ENCODE results near the gene OSM. TPM values are rescaled to one million over a fixed set of nuclear protein-coding genes. Genes with fewer than 3 reads are reported as not detected.

Gene OSM
- total RNA-seq, 1 donor from 2014 or later, result 0.52 TPM

DNA sequence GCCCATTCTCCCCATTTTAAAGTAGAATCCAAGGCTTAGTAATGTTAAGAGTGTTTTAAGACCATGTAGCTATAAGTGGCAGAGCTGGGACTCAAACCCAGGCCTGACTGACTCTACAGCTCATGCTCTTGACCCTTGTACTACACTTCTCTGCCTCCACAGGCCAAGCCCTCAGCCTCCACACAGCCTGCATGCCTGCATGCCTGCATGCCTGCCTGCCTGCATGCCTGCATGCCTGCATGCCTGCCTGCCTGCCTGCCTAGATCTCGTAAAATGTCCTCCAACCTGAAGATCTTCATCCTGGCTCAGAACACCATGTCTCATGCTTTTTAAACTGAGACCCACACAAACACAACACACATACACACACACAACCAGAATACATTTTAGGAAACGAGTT is 41.4 kb upstream of the OSM start:
- no peak overlapping the region for H3K9ac ChIP-seq (ENCODE audit: low read depth in 1 of 3, low read length in 3 of 3)
- H3K36me3 ChIP-seq (ENCODE audit: control insufficient read depth in 3 of 3, insufficient read depth in 3 of 3, low read length in 3 of 3), result peaks cover 0 to 4% (median 3%) of the 10 kb centered on the region in 3 donors
- peaks cover 73 to 75% (median 74%) of the 10 kb centered on the region in 3 donors for H3K4me1 ChIP-seq (ENCODE audit: control insufficient read depth in 3 of 3, insufficient read depth in 3 of 3, low read length in 3 of 3)
- H3K9me3 ChIP-seq (ENCODE audit: control insufficient read depth in 3 of 3, low read length in 3 of 3), result no peaks in the 10 kb centered on the region
- no peaks in the 10 kb centered on the region for H3K27me3 ChIP-seq (ENCODE audit: control insufficient read depth in 3 of 3, insufficient read depth in 3 of 3, low read length in 3 of 3)
- no peak overlapping the region for H3K27ac ChIP-seq (ENCODE audit: low read depth, low read length)
- H3K4me3 ChIP-seq (ENCODE audit: low read length in 3 of 3), result no peak overlapping the region

- no peaks in the 10 kb centered on the region for H3K27me3 ChIP-seq (ENCODE audit: control insufficient read depth in 3 of 3, insufficient read depth in 3 of 3, low read length in 3 of 3)
- H3K4me1 ChIP-seq (ENCODE audit: control insufficient read depth in 3 of 3, insufficient read depth in 3 of 3, low read length in 3 of 3), result peaks cover 74 to 79% (median 78%) of the 10 kb centered on the region in 3 donors
- no peak overlapping the region for H3K9ac ChIP-seq (ENCODE audit: low read depth in 1 of 3, low read length in 3 of 3)
- H3K27ac ChIP-seq (ENCODE audit: low read depth, low read length), result peak overlapping the region; percentile 6
- no peak overlapping the region for H3K4me3 ChIP-seq (ENCODE audit: low read length in 3 of 3)
- H3K9me3 ChIP-seq (ENCODE audit: control insufficient read depth in 3 of 3, low read length in 3 of 3), result no peaks in the 10 kb centered on the region
- H3K36me3 ChIP-seq (ENCODE audit: control insufficient read depth in 3 of 3, insufficient read depth in 3 of 3, low read length in 3 of 3), result peaks cover 0 to 4% (median 3%) of the 10 kb centered on the region in 3 donors
Measured at GRCh38 chr22:30307041-30307574, 40.5 kb upstream of the OSM start.

DNA sequence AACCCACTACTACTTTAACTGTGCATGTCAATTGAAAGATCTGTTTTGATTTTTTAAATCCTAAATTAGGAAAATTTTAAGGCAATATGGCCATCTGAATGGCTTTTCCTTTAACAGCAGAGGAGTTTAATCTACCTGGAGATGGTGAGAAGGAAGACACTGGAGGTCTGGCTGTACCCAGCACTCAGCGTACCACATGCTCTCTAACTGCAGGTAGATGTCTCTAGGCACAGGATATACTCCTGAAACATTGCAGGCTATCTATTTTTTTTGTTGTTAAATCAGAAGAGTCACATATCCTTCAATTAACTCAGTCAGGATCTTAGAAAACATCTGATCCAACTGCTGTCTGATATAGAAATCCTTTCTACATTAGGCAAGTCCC is 40.0 kb upstream of the OSM start:
- Histone ChIP-seq H3K27me3 (ENCODE audit: control insufficient read depth in 3 of 3, insufficient read depth in 3 of 3, low read length in 3 of 3) (no peaks in the 10 kb centered on the region), H3K9me3 (ENCODE audit: control insufficient read depth in 3 of 3, low read length in 3 of 3) (no peaks in the 10 kb centered on the region), H3K4me3 (ENCODE audit: low read length in 3 of 3) (no peak overlapping the region), H3K36me3 (ENCODE audit: control insufficient read depth in 3 of 3, insufficient read depth in 3 of 3, low read length in 3 of 3) (peaks cover 2 to 4% (median 3%) of the 10 kb centered on the region in 3 donors), H3K27ac (ENCODE audit: low read depth, low read length) (peak overlapping the region; percentile 6), H3K4me1 (ENCODE audit: control insufficient read depth in 3 of 3, insufficient read depth in 3 of 3, low read length in 3 of 3) (peaks cover 74 to 79% (median 78%) of the 10 kb centered on the region in 3 donors), H3K9ac (ENCODE audit: low read depth in 1 of 3, low read length in 3 of 3) (no peak overlapping the region)

- Histone ChIP-seq H3K9me3 (ENCODE audit: control insufficient read depth in 3 of 3, low read length in 3 of 3) (no peaks in the 10 kb centered on the region), H3K36me3 (ENCODE audit: control insufficient read depth in 3 of 3, insufficient read depth in 3 of 3, low read length in 3 of 3) (peaks cover 3 to 4% (median 4%) of the 10 kb centered on the region in 3 donors), H3K27me3 (ENCODE audit: control insufficient read depth in 3 of 3, insufficient read depth in 3 of 3, low read length in 3 of 3) (no peaks in the 10 kb centered on the region), H3K9ac (ENCODE audit: low read depth in 1 of 3, low read length in 3 of 3) (peak overlapping the region in 1 of 3 donors; percentile 10), H3K4me3 (ENCODE audit: low read length in 3 of 3) (peak overlapping the region in 1 of 3 donors; percentile 31), H3K27ac (ENCODE audit: low read depth, low read length) (peak overlapping the region; percentile 73), H3K4me1 (ENCODE audit: control insufficient read depth in 3 of 3, insufficient read depth in 3 of 3, low read length in 3 of 3) (peaks cover 74 to 79% (median 78%) of the 10 kb centered on the region in 3 donors)
Measured at GRCh38 chr22:30305906-30306626, 39.4 kb upstream of the OSM start.

- Histone ChIP-seq H3K9ac (ENCODE audit: low read depth in 1 of 3, low read length in 3 of 3) (peak overlapping the region in 2 of 3 donors; percentile 10 to 27), H3K27me3 (ENCODE audit: control insufficient read depth in 3 of 3, insufficient read depth in 3 of 3, low read length in 3 of 3) (no peaks in the 10 kb centered on the region), H3K4me3 (ENCODE audit: low read length in 3 of 3) (peak overlapping the region in 1 of 3 donors; percentile 32), H3K27ac (ENCODE audit: low read depth, low read length) (peak overlapping the region; percentile 73), H3K9me3 (ENCODE audit: control insufficient read depth in 3 of 3, low read length in 3 of 3) (no peaks in the 10 kb centered on the region), H3K36me3 (ENCODE audit: control insufficient read depth in 3 of 3, insufficient read depth in 3 of 3, low read length in 3 of 3) (peaks cover 3 to 5% (median 4%) of the 10 kb centered on the region in 3 donors), H3K4me1 (ENCODE audit: control insufficient read depth in 3 of 3, insufficient read depth in 3 of 3, low read length in 3 of 3) (peaks cover 74 to 78% (median 77%) of the 10 kb centered on the region in 3 donors)
Measured at GRCh38 chr22:30305519-30305905, 38.9 kb upstream of the OSM start.

DNA sequence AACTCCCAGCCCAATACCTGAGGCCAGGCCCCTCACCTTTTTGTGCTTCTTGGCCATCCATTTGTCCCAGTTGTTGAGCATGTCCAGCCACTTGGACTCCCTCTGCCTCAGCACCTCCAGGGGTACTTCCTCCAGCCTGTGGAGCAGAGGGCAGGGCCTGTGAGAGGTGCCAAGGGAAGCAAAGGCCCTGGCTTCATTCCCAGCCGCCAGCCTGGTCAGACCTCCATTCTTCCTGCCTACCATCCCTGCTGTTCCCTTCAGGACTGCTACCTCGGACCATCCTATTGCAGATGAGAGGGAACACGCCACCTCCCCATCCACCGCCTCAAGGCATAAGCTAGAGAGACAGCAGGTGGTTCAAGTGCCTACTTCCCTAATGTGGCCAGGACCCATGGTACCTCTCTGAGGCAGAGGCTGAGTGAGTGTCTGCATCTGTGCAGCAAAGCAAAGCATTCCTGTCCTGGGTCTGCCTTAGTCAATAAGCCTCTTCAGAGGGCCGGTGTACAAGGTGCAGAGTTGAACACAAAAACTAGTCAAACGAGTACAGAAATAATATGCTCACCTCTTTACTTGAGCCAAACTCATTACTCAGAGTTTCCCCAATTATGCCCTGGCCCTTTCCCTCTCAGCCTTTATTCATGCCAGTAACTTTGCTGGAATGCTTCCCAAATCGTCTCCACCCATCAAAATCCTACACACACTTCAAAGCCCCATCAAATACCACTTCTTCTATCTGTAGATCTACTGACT is 38.0 kb upstream of the OSM start:
- Histone ChIP-seq H3K27ac (ENCODE audit: low read depth, low read length) (peak overlapping the region; percentile 73), H3K27me3 (ENCODE audit: control insufficient read depth in 3 of 3, insufficient read depth in 3 of 3, low read length in 3 of 3) (no peaks in the 10 kb centered on the region), H3K4me3 (ENCODE audit: low read length in 3 of 3) (no peak overlapping the region), H3K9me3 (ENCODE audit: control insufficient read depth in 3 of 3, low read length in 3 of 3) (no peaks in the 10 kb centered on the region), H3K4me1 (ENCODE audit: control insufficient read depth in 3 of 3, insufficient read depth in 3 of 3, low read length in 3 of 3) (peaks cover 69 to 72% (median 71%) of the 10 kb centered on the region in 3 donors), H3K9ac (ENCODE audit: low read depth in 1 of 3, low read length in 3 of 3) (peak overlapping the region in 2 of 3 donors; percentile 8 to 10), H3K36me3 (ENCODE audit: control insufficient read depth in 3 of 3, insufficient read depth in 3 of 3, low read length in 3 of 3) (peaks cover 3 to 5% (median 4%) of the 10 kb centered on the region in 3 donors)

DNA sequence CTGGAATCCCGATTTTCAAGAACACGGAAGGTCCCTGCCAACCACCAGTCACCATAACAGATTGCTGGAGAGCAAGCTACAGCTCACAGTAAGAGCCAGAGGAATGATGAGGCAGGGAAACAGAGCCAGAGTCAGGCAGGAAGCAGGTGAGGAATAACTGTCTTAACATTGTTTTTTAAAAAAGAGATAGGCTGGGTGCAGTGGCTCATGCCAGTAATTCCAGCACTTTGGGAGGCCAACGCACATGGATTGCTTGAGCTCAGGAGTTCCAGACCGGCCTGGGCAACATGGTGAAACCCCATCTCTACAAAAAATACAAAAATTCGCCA is 36.1 kb upstream of the OSM start:
- Histone ChIP-seq H3K9me3 (ENCODE audit: control insufficient read depth in 3 of 3, low read length in 3 of 3) (no peaks in the 10 kb centered on the region), H3K4me3 (ENCODE audit: low read length in 3 of 3) (no peak overlapping the region), H3K27ac (ENCODE audit: low read depth, low read length) (peak overlapping the region; percentile 57), H3K4me1 (ENCODE audit: control insufficient read depth in 3 of 3, insufficient read depth in 3 of 3, low read length in 3 of 3) (peaks cover 56 to 60% (median 57%) of the 10 kb centered on the region in 3 donors), H3K27me3 (ENCODE audit: control insufficient read depth in 3 of 3, insufficient read depth in 3 of 3, low read length in 3 of 3) (no peaks in the 10 kb centered on the region), H3K9ac (ENCODE audit: low read depth in 1 of 3, low read length in 3 of 3) (no peak overlapping the region), H3K36me3 (ENCODE audit: control insufficient read depth in 3 of 3, insufficient read depth in 3 of 3, low read length in 3 of 3) (peaks cover 6 to 18% (median 13%) of the 10 kb centered on the region in 3 donors)

DNA sequence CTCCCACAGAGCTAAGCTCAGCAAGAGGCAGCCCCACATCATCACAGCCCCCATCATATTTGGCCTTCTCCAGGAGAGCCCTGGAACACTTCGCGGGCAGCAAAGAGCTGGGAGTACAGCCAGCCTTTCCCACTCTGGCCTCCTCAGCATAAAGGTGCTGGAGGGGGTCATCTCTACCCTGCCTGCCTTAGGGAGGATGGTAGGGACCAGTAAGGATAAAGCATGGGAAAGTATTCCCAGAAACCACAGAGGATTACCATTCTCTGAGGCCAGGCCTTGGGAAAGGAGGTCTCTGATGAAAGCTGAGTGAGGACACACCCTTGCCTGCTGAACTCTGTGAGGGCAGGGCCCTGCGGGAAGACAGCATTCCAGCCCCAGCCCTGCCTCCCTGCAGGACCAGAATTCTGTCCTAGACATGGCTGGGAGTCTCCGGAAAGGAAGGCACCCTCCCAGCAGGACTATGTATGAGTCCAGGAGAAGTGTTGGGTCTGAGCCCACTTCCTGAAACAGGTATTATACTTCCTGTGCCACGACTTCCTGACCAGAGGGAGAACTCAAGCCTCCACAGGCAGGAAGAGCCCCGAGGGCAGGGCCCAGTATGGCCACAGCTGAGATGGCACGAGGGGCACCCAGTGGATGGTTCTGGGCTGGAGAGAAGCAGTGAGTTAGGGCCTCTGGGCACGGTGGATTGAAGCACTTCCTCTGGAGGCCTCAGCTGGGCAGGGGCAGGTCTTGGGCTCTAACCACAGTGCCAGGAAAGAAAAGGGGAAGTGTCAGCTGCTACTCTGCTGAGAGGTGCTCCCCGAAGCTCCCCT is 35.6 kb upstream of the OSM start:
- no peak overlapping the region for H3K9ac ChIP-seq (ENCODE audit: low read depth in 1 of 3, low read length in 3 of 3)
- H3K4me3 ChIP-seq (ENCODE audit: low read length in 3 of 3), result no peak overlapping the region
- peaks cover 11 to 22% (median 14%) of the 10 kb centered on the region in 3 donors for H3K36me3 ChIP-seq (ENCODE audit: control insufficient read depth in 3 of 3, insufficient read depth in 3 of 3, low read length in 3 of 3)

GRCh38 chr22:30299322-30299721 is 32.7 kb upstream of the OSM start:
- H3K9me3 ChIP-seq (ENCODE audit: control insufficient read depth in 3 of 3, low read length in 3 of 3), result no peaks in the 10 kb centered on the region
- no peaks in the 10 kb centered on the region for H3K27me3 ChIP-seq (ENCODE audit: control insufficient read depth in 3 of 3, insufficient read depth in 3 of 3, low read length in 3 of 3)
- no peak overlapping the region for H3K4me3 ChIP-seq (ENCODE audit: low read length in 3 of 3)
- H3K9ac ChIP-seq (ENCODE audit: low read depth in 1 of 3, low read length in 3 of 3), result no peak overlapping the region
- peaks cover 22 to 27% (median 23%) of the 10 kb centered on the region in 3 donors for H3K36me3 ChIP-seq (ENCODE audit: control insufficient read depth in 3 of 3, insufficient read depth in 3 of 3, low read length in 3 of 3)
- H3K4me1 ChIP-seq (ENCODE audit: control insufficient read depth in 3 of 3, insufficient read depth in 3 of 3, low read length in 3 of 3), result peaks cover 30 to 39% (median 31%) of the 10 kb centered on the region in 3 donors
- no peak overlapping the region for H3K27ac ChIP-seq (ENCODE audit: low read depth, low read length)

More for the DNA sequence above, 35.6 kb upstream of the OSM start:
- no peaks in the 10 kb centered on the region for H3K9me3 ChIP-seq (ENCODE audit: control insufficient read depth in 3 of 3, low read length in 3 of 3)
- peak overlapping the region; percentile 57 for H3K27ac ChIP-seq (ENCODE audit: low read depth, low read length)
- peaks cover 56 to 57% (median 57%) of the 10 kb centered on the region in 3 donors for H3K4me1 ChIP-seq (ENCODE audit: control insufficient read depth in 3 of 3, insufficient read depth in 3 of 3, low read length in 3 of 3)
- no peaks in the 10 kb centered on the region for H3K27me3 ChIP-seq (ENCODE audit: control insufficient read depth in 3 of 3, insufficient read depth in 3 of 3, low read length in 3 of 3)

Measured in skeletal muscle tissue (tissue), 4 donors.